ENCODE results near the gene MTX3.

The MTX3 gene, protein sequence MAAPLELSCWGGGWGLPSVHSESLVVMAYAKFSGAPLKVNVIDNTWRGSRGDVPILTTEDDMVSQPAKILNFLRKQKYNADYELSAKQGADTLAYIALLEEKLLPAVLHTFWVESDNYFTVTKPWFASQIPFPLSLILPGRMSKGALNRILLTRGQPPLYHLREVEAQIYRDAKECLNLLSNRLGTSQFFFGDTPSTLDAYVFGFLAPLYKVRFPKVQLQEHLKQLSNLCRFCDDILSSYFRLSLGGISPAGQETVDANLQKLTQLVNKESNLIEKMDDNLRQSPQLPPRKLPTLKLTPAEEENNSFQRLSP

DNA sequence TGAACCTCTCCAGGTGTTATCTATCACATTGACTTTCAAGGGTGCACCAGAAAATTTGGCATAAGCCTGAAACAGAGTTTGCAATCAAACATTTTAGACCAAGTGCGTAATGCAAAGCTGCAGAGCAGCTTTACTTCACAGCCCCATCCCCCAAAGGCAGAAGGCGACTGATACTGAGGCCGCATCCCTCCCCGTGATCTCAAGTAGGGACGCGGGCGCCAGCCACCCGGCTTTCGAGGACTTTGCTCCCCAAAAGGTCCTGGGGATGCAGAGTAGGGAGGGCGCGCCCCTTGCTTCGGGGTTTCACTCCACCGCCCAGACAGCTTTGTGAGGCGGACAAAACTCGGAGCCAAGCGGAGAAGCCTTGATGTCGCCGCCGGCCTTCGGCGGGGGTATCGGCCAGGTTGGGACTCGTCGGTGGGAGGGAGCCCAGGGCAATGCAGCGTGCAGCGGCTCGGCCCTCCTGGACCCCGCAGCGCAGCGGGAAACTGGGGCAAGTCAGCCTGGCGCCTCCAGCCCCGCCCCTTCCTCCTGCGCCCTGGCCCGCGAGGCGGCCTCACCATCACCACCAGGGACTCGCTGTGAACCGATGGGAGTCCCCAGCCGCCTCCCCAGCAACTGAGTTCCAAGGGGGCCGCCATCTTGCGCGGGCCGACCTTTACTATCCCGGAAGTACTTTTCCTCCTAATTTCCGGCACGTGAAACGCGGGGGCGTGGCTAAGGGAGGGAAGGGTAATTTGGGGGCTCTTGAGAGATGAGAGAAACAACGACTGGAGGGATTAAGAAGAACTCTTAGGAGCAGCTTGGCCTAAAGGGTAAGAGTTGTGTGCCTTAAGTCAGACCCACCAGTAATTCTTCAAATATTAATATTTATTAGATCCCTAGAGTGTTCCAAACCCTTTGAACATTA lies at the start of gene MTX3:
TSS of gene MTX3 (minus strand) at position 665 of the 910 bp plus-strand sequence. CDS start at position 641, 24 bp downstream.
- POLR2A ChIA-PET (ENCODE audit: low non-redundant PET), result interaction anchor here (0.7 kb wide), 1 partner anchor 31 kb away, joined by 3 read pairs; no protein-coding TSS in a partner anchor

DNA sequence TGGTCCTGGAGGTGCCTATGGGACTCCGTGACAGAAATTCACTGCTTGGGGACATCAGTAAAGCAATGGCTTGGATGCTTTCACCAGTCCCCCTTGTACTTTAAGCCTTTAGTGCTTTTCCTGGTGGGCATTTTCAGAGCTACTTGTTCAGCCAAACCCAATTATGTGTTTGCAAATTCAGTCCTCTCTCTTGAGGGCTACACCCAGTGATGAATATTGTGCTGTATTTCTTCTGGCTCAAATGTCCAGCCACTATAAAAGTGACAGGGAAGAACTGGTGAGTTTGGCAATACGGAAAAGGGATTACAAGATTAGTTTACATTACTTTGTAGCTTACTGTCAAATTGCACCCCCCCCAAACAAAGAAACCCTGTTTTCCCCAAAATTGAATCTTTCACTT lies 48.6 kb upstream of the MTX3 start:
- no peak overlapping the region for H3K27ac ChIP-seq
- ChIA-PET POLR2A (ENCODE audit: low non-redundant PET) (interaction anchor here (0.6 kb wide), 1 partner anchor 19 kb away, joined by 3 read pairs; no protein-coding TSS in a partner anchor), CTCF (interaction anchor here (0.8 to 0.9 kb wide), 2 partner anchors 44 to 161 kb away, joined by 3 read pairs; no protein-coding TSS in a partner anchor)
- no peak for DNase-seq (ENCODE audit: low spot score)
- TF ChIP-seq CTCF (conservative IDR thresholded peaks at IDR 0.05; ENCODE audit: low read depth), result no peak

More for the DNA sequence above, at the start of gene MTX3:
- peak; percentile 93 for DNase-seq (ENCODE audit: low spot score)
- TF ChIP-seq CTCF (conservative IDR thresholded peaks at IDR 0.05; ENCODE audit: low read depth), result no peak
- CTCF ChIA-PET, result interaction anchor here (0.6 to 3.0 kb wide), 7 partner anchors 93 to 627 kb away, joined by 3 to 12 read pairs (median 3); no protein-coding TSS in a partner anchor
- H3K27ac ChIP-seq, result peak within 1 kb of the TSS; percentile 83

- TF ChIP-seq CTCF (conservative IDR thresholded peaks at IDR 0.05; ENCODE audit: low read depth), result no peak
- POLR2A ChIA-PET (ENCODE audit: low non-redundant PET), result no interaction called here
- H3K27ac ChIP-seq, result no peak overlapping the region
- CTCF ChIA-PET, result interaction anchor here (0.5 to 0.7 kb wide), 2 partner anchors 8 to 1061 kb away, joined by 3 read pairs; no protein-coding TSS in a partner anchor
- no peak for DNase-seq (ENCODE audit: low spot score)
Measured at GRCh38 chr5:80037366-80037765, 46.3 kb upstream of the MTX3 start.

- no peak for TF ChIP-seq CTCF (conservative IDR thresholded peaks at IDR 0.05; ENCODE audit: low read depth)
- no peak for DNase-seq (ENCODE audit: low spot score)
- CTCF ChIA-PET, result interaction anchor here (0.7 kb wide), 1 partner anchor 9 kb away, joined by 3 read pairs; no protein-coding TSS in a partner anchor
Measured at GRCh38 chr5:80036615-80037014, 45.6 kb upstream of the MTX3 start.

GRCh38 chr5:80035839-80036238 lies 44.8 kb upstream of the MTX3 start:
- DNase-seq (ENCODE audit: low spot score), result no peak
- POLR2A ChIA-PET (ENCODE audit: low non-redundant PET), result no interaction called here
- no peak overlapping the region for H3K27ac ChIP-seq
- TF ChIP-seq CTCF (conservative IDR thresholded peaks at IDR 0.05; ENCODE audit: low read depth), result no peak
- CTCF ChIA-PET, result no interaction called here

More at GRCh38 chr5:80036615-80037014, 45.6 kb upstream of the MTX3 start:
- POLR2A ChIA-PET (ENCODE audit: low non-redundant PET), result no interaction called here
- H3K27ac ChIP-seq, result no peak overlapping the region
